Activated T-helper 2 cell treated with anti-CD3 and anti-CD28 coated beads, Interferon-gamma antibody, Interleukin-2, Interleukin-4, amounts not matched to agents 10 μg/mL and 5 μg/mL and 100 μg/mL, durations not matched to agents 14 hours and 24 hours and 36 hours (primary cell): ENCODE data around the gene IQGAP1. TPM values are rescaled to one million over a fixed set of nuclear protein-coding genes. Genes with fewer than 3 reads are reported as not detected.

Source experiments
- DNase-seq: peaks from one replicate; pipeline ENCODE4 v3.0.0; 2021; ENCODE audit warnings: low spot score
- H3K27ac Mint-ChIP-seq: one replicate; pipeline ENCODE4 v1.8.0; 2021; ENCODE audit warnings: mixed read lengths
- H3K27me3 Mint-ChIP-seq: one replicate; pipeline ENCODE4 v1.8.0; 2021; ENCODE audit warnings: low read depth, mixed read lengths
- H3K36me3 Mint-ChIP-seq: one replicate; pipeline ENCODE4 v1.8.0; 2021; ENCODE audit warnings: low read depth, mixed read lengths
- H3K4me1 Mint-ChIP-seq: one replicate; pipeline ENCODE4 v1.8.0; 2021; ENCODE audit warnings: low read depth, mixed read lengths
- H3K4me3 Mint-ChIP-seq: one replicate; pipeline ENCODE4 v1.8.0; 2021; ENCODE audit warnings: low read depth, mild to moderate bottlenecking, moderate library complexity, mixed read lengths
- H3K9me3 Mint-ChIP-seq: one replicate; pipeline ENCODE4 v1.8.0; 2021; ENCODE audit warnings: mixed read lengths
- intact Hi-C: fragments of 100-400 bp; cut with micrococcal nuclease; formaldehyde crosslinking; loops from one replicate; pipeline ENCODE4 v1.15.1; 2023
- total RNA-seq: library from RNA; stranded (reverse); gene quantifications from 2 replicates; pipeline ENCODE4 v1.2.3, GENCODE V29; 2022

The IQGAP1 gene
- total RNA-seq, 1 donor from 2014 or later: 196 TPM

DNA sequence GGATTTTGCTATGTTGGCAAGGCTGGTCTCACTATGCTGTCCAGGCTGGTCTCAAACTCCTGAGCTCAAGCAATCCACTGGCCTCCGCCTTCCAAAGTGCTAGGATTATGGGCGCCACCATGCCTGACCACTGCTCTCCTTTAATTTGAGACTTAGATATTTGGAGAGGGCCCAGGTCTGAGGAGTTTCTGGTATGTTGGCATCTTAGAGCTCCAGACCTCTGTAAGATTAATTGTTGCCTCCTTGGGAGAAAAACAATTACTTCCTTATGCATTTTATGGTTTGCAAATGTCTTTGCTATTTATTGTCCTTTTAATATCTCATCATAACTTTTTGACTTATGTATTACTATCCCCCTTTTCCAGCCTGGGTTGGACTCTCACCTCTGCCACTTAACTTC lies 33.1 kb upstream of the IQGAP1 start:
- no peak for DNase-seq
- intact Hi-C loops: no loop called here
- H3K4me1 Mint-ChIP-seq: peaks cover 15% of the 10 kb centered on the region

DNA sequence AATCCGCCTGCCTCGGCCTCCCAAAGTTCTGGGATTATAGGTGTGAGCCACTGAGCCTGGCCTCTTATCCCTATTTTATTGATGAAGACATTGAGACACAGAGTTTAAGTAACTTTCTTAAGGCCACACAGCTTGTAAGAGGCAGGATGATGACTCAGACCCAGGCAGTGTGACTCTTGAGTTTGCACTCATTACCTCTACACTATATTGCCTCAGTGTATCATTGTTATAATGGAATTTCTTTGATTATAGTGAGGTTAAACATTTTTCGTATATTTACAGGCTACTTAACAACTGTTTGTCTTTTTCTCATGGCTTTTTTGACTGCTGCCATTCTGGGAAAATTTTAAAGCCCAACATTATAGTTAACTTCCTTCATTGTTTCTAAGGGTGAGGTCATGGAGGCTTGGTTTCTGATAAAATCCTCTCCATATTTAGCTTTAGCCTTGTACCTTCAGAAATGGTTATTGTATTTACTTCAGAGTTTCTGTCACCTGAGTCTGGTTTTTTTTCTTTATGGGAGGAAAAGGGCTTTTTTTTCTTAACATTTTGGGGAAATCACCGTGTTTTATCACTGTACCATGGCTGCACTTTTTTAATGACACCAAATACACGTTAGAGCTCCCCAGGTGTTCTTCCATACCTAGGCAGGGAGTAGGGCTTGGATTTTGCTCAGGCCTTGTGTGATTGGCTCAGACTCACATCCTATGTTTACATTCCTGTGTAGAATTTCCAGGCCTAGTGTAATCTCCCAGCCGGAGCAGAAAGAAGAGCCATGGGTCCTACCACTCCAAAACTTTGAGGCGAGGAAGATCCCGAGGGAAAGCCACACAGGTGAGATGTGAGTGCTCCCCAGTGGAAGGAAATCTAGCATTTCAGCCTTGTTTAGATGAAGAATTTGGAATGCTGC lies 29.7 kb upstream of the IQGAP1 start:
- Mint-ChIP-seq H3K9me3 (no peaks in the 10 kb centered on the region), H3K36me3 (peaks cover 4% of the 10 kb centered on the region), H3K4me1 (peaks cover 24% of the 10 kb centered on the region), H3K27ac (peak overlapping the region; percentile 60), H3K27me3 (no peaks in the 10 kb centered on the region), H3K4me3 (no peak overlapping the region)
- intact Hi-C loops: no loop called here
- no peak for DNase-seq

More for the DNA sequence above, 33.1 kb upstream of the IQGAP1 start:
- peaks cover 5% of the 10 kb centered on the region for H3K27me3 Mint-ChIP-seq
- H3K9me3 Mint-ChIP-seq: no peaks in the 10 kb centered on the region
- H3K4me3 Mint-ChIP-seq: no peak overlapping the region
- H3K36me3 Mint-ChIP-seq: peaks cover 1% of the 10 kb centered on the region
- H3K27ac Mint-ChIP-seq: no peak overlapping the region

DNA sequence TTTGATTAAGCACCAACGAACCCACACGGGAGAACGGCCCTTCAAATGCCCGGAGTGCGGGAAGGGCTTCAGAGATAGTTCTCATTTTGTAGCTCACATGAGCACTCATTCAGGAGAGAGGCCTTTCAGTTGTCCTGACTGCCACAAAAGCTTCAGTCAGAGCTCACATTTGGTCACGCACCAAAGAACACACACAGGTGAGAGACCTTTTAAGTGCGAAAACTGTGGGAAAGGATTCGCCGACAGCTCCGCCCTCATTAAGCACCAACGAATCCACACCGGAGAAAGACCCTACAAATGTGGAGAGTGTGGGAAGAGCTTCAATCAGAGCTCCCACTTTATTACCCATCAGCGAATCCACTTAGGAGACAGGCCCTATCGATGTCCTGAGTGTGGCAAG lies 27.3 kb upstream of the IQGAP1 start:
- Mint-ChIP-seq H3K27me3 (no peaks in the 10 kb centered on the region), H3K4me1 (peaks cover 35% of the 10 kb centered on the region), H3K27ac (no peak overlapping the region), H3K4me3 (no peak overlapping the region), H3K9me3 (no peaks in the 10 kb centered on the region), H3K36me3 (peaks cover 9% of the 10 kb centered on the region)
- intact Hi-C loops: loop anchor here (5.0 kb wide), 1 partner anchor 42 kb away; no protein-coding TSS in a partner anchor
- DNase-seq: no peak

DNA sequence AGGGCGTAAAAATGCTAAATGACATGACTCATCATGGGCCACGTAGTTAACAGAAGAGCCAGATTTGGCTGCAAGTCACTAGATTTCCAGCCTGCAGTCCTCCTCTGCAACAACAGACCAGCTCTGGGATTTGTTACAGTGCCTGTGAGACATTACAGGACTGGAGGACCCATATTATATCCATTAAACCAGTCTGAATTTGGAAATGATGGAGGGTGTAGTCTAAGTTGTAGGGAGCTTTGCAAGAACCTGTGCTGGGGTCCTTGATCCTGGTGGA lies 25.2 kb upstream of the IQGAP1 start:
- intact Hi-C loops: loop anchor here (1.0 to 5.0 kb wide), 4 partner anchors 11 to 119 kb away; partner anchors contain the start of gene ZNF774
- peak overlapping the region; percentile 54 for H3K27ac Mint-ChIP-seq
- H3K4me3 Mint-ChIP-seq: no peak overlapping the region
- peaks cover 38% of the 10 kb centered on the region for H3K4me1 Mint-ChIP-seq
- no peaks in the 10 kb centered on the region for H3K27me3 Mint-ChIP-seq
- DNase-seq: no peak
- peaks cover 9% of the 10 kb centered on the region for H3K36me3 Mint-ChIP-seq
- H3K9me3 Mint-ChIP-seq: no peaks in the 10 kb centered on the region

DNA sequence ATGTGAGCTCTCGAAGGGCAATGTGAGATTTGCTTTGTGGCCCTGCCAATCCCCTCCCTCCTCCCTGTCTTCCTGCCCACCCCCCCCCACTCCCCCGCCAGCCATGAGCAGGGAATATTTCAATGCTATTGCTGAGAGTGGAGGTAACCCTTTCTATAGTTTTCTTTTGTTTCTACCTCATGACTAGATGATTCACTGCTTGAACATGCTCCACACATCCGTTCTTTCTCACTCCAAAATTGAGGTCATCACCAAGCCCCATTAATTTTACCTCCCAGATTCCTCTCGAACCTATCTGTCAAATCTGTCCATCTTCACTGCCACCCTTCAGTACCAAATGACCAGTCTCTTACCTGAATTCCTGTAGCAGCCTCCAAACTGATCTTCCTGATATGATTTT lies 23.8 kb upstream of the IQGAP1 start:
- intact Hi-C loops: loop anchor here (5.0 kb wide), 1 partner anchor 38 kb away; no protein-coding TSS in a partner anchor
- Mint-ChIP-seq H3K27ac (no peak overlapping the region), H3K27me3 (no peaks in the 10 kb centered on the region), H3K9me3 (no peaks in the 10 kb centered on the region), H3K4me1 (peaks cover 31% of the 10 kb centered on the region), H3K36me3 (peaks cover 9% of the 10 kb centered on the region), H3K4me3 (no peak overlapping the region)
- DNase-seq: no peak

DNA sequence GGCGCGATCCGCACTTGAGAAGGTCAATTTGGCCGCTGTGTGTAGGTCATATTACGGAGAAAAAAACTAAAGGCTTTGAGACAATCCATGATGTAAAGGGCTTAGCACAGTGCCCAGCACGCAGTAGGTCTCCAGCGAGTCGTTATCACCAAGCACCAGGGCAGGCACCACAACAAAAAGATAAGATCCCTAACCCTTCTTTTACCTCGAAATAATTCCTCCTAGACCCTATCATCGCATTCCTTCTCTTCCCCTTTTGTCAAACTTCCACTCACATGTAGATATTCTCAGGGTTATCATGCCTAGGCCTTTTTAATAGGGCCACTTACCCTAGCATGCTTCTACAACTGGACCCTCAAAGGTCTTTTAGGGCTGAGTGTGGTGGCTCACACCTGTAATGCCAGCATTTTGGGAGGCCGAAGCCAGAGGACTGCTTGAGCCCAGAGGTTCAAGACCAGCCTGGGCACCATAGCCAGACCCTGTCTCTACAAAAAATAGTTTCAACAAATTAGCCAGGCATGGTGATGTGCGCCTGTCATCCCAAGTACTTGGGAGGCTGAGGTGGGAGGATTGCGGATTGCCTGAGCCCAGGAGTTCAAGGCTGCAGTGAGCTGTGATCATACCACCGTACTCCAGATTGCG lies 22.5 kb upstream of the IQGAP1 start:
- H3K27ac Mint-ChIP-seq: no peak overlapping the region
- H3K4me3 Mint-ChIP-seq: no peak overlapping the region
- no peak for DNase-seq
- peaks cover 30% of the 10 kb centered on the region for H3K4me1 Mint-ChIP-seq
- peaks cover 5% of the 10 kb centered on the region for H3K36me3 Mint-ChIP-seq
- no peaks in the 10 kb centered on the region for H3K27me3 Mint-ChIP-seq
- intact Hi-C loops: no loop called here
- no peaks in the 10 kb centered on the region for H3K9me3 Mint-ChIP-seq

DNA sequence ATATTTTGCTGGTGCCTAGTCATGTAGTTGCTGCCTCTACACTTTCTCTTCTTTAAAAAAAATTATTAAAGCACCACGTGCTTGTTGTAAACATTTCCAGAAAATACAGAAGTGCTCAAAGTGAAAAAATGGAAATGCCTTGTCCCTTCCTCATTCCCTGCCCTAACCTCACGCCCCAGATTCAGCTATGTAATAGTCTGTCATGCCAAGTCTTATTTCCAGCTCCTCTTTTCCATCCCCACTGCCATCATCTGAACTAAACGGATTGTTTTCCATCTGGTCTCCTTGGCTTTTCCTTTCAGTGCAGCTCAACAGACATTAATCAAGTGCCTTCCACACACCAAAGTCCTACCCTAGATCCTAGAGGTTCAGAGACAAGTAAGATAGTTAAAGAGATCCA lies 20.5 kb upstream of the IQGAP1 start:
- Mint-ChIP-seq H3K27ac (no peak overlapping the region), H3K27me3 (no peaks in the 10 kb centered on the region), H3K9me3 (no peaks in the 10 kb centered on the region), H3K4me3 (no peak overlapping the region), H3K36me3 (peaks cover 5% of the 10 kb centered on the region), H3K4me1 (peaks cover 20% of the 10 kb centered on the region)
- intact Hi-C loops: no loop called here
- DNase-seq: no peak

DNA sequence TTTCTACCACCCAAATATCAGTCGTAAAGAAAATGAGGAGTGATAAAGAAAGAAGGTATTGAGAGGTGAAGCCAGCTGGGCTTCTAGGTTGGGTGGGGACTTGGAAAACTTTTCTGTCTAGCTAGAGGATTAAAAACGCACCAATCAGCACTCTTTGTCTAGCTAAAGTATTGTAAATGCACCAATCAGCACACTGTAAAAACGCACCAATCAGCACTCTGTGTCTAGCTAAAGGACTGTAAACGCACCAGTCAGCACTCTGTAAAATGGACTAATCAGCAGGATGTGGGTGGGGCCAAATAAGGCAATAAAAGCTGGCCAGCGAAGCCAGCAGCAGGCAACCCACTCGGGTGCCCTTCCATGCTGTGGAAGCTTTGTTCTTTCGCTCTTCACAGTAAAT lies 13.0 kb upstream of the IQGAP1 start:
- Mint-ChIP-seq H3K4me3 (no peak overlapping the region), H3K9me3 (peaks cover 27% of the 10 kb centered on the region), H3K4me1 (peaks cover 31% of the 10 kb centered on the region), H3K27ac (peak overlapping the region; percentile 21), H3K27me3 (no peaks in the 10 kb centered on the region), H3K36me3 (peaks cover 33% of the 10 kb centered on the region)
- intact Hi-C loops: no loop called here
- DNase-seq: no peak

DNA sequence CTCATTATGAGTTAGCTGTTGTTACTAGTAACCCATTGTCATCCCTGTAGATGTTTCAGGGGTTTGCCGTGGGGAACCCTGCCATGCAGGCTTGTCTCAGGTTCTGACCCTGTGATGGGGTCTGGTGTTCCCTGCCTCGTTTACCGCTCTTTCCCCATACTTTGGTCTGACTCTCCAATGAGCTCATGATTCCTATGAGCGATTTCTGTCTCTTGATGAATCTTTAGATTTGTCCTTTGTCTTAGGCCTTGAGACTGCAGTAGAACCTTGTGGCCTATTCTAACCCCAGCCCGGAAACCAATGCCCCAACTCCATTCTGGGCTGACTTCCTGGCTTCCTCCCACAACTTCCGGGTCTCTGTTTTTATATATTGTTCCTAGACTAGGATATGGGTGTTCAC lies 11.3 kb upstream of the IQGAP1 start:
- intact Hi-C loops: loop anchor here (1.0 to 2.0 kb wide), 4 partner anchors 12 to 44 kb away; partner anchors contain the start of gene IQGAP1
- Mint-ChIP-seq H3K27me3 (no peaks in the 10 kb centered on the region), H3K9me3 (peaks cover 32% of the 10 kb centered on the region), H3K36me3 (peaks cover 37% of the 10 kb centered on the region), H3K4me3 (peak overlapping the region; percentile 23), H3K27ac (peak overlapping the region; percentile 96), H3K4me1 (peaks cover 31% of the 10 kb centered on the region)
- DNase-seq: peak; percentile 69

DNA sequence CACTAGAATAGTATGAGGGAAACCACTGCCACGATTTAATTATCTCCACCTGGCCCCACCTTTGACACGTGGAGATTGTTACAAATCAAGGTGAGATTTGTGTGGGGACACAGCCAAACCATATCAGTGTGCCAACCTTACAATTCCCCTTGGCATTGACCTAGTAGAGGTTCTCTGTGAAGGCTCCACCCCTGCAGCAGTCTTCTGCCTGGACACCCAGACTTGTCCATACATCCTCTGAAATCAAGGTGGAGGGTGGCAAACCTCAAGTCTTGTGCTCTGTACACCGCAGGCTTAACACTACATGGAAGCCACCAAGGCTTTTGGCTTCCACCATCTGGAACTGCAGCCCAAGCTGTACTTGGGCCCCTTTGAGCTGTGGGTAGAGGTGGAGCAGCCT lies 8.8 kb upstream of the IQGAP1 start:
- DNase-seq: no peak
- Mint-ChIP-seq H3K9me3 (peaks cover 32% of the 10 kb centered on the region), H3K27me3 (no peaks in the 10 kb centered on the region), H3K27ac (no peak overlapping the region), H3K36me3 (peaks cover 37% of the 10 kb centered on the region), H3K4me1 (peaks cover 36% of the 10 kb centered on the region), H3K4me3 (no peak overlapping the region)
- intact Hi-C loops: no loop called here

DNA sequence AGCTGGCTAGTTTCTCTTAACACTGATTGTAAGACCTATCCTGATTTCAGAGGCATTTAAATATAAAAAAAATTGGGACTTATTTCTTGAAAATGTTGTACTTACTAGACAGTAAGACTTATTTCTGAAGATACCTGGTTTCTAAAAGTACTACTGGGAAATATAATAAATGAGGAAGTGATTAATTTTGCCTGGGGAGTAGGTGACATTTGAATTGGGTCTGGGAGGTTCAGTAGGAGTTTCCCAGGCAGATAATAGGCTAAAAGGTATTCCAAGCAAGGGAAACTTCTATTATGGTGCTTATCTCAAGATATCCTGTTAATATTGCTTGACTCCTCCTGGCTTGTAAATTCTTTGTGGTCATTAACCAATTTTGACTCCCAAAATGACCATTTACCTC lies 6.5 kb upstream of the IQGAP1 start:
- intact Hi-C loops: no loop called here
- DNase-seq: no peak
- H3K4me3 Mint-ChIP-seq: no peak overlapping the region
- peaks cover 23% of the 10 kb centered on the region for H3K9me3 Mint-ChIP-seq
- H3K27ac Mint-ChIP-seq: no peak overlapping the region
- peaks cover 26% of the 10 kb centered on the region for H3K36me3 Mint-ChIP-seq
- peaks cover 27% of the 10 kb centered on the region for H3K4me1 Mint-ChIP-seq
- no peaks in the 10 kb centered on the region for H3K27me3 Mint-ChIP-seq

DNA sequence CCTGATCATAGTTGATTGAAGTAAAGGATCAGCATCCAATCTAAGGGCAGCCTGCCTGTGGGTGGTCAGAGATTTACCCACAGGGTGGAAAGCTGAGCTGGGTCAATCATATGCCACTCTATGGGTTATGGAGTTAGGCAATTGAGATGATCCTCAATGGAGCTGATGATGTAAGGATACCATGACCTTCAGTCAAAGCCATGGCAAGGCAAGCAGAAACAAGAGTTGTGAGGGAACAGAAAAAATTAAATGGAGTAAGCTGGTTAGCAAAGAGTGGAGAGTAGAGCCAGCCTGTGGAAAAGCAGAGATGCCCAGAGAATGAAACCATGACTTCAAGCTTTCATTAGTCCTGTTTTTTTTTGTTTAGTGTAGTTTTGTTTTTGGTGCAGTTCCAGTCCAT lies 5.7 kb upstream of the IQGAP1 start:
- intact Hi-C loops: no loop called here
- no peak for DNase-seq
- H3K27me3 Mint-ChIP-seq: no peaks in the 10 kb centered on the region

DNA sequence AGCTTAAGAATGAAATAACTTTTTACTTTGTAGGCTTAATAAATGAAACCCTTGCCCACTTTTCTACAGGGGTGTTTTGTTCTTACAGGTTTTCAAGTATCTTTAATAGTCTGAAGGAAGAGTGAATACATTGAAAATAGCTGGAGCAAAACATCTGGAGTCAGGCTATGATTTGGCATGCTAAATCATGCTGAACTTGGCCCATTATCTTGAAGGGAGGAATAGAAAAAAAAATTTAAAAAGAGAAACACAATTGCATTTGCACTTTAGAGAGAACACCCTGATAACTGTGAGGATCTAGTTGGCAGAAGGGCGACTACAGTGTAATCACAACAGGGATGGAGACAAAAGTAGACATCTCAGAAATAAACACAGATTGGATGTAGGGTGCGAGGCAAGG lies 1.8 kb upstream of the IQGAP1 start:
- Mint-ChIP-seq H3K4me3 (peak overlapping the region; percentile 53), H3K27me3 (no peaks in the 10 kb centered on the region), H3K36me3 (peaks cover 23% of the 10 kb centered on the region), H3K27ac (peak overlapping the region; percentile 48), H3K9me3 (no peaks in the 10 kb centered on the region), H3K4me1 (peaks cover 25% of the 10 kb centered on the region)
- no peak for DNase-seq
- intact Hi-C loops: no loop called here

More for the DNA sequence above, 5.7 kb upstream of the IQGAP1 start:
- Mint-ChIP-seq H3K4me1 (peaks cover 19% of the 10 kb centered on the region), H3K9me3 (peaks cover 21% of the 10 kb centered on the region), H3K4me3 (no peak overlapping the region), H3K36me3 (peaks cover 19% of the 10 kb centered on the region), H3K27ac (no peak overlapping the region)
